ENCODE measurements around the gene COX10.
"Not testable (repeated sequence)": the region's sequence is repeated elsewhere in the genome, so short reads cannot be mapped to it uniquely, and the experiment has no call there.

Gene COX10

DNA sequence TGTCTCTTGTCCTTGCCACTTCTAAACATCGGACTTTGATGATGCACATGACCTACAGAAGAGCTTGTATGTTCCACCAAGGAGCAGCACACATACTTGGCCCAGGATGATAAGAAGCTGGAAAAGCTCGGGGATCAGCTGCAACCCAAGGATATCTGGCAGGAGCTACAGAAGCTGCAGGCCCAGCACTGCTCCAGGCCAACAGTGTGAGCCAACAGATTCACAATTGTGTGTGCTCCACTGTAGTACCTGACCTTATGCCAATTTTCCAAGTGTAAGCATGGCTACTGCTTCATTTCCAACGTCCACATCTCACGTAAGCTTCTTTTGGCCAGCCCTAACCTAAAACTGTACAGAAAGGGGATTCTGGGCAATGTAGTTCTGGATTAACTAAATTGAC lies 83.4 kb downstream of the COX10 start:
- no peaks in the 10 kb centered on the region for H3K9me3 ChIP-seq (ENCODE audit: insufficient read depth, low read length)
- no peak for DNase-seq (ENCODE audit: low read depth, low spot score)
- no peak overlapping the region for H3K9ac ChIP-seq (ENCODE audit: insufficient read length, low read depth)
- H3K36me3 ChIP-seq (ENCODE audit: insufficient read depth, insufficient read length, low read length), result no peaks in the 10 kb centered on the region
- H3K4me3 ChIP-seq (ENCODE audit: insufficient read length, low read depth), result no peak overlapping the region
- H3K4me1 ChIP-seq (ENCODE audit: insufficient read depth, insufficient read length), result no peaks in the 10 kb centered on the region
- H3K27me3 ChIP-seq (ENCODE audit: insufficient read depth, insufficient read length), result no peaks in the 10 kb centered on the region
- TF ChIP-seq ZNF274 (IDR thresholded peaks at IDR 0.05; ENCODE audit: low read depth, low read length) (no peak), YY1 (IDR thresholded peaks at IDR 0.05; ENCODE audit: insufficient read depth, insufficient read length) (no peak), SUZ12 (IDR thresholded peaks at IDR 0.05; ENCODE audit: extremely low read depth, insufficient read depth, insufficient read length) (no peak)

DNA sequence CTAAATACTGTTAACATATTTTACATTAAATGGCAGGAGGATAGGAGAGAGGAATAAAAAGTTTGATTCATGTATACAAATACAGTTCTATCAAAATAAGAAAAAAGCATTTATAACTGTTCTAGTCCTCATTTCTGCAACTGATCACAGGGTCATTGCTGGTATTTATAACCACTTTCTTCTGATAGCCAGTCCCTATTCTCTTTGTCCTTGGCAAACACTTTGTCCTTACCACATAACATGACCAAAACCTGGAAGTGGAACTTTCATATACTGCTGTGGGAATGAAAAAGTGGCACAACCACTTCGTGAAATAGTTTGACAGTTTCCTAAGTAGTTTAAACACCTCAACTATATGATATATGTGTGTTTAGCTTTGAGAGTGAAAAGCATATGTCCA lies 84.1 kb downstream of the COX10 start:
- Histone ChIP-seq H3K36me3 (ENCODE audit: insufficient read depth, insufficient read length, low read length) (no peaks in the 10 kb centered on the region), H3K9ac (ENCODE audit: insufficient read length, low read depth) (no peak overlapping the region), H3K27me3 (ENCODE audit: insufficient read depth, insufficient read length) (no peaks in the 10 kb centered on the region), H3K4me1 (ENCODE audit: insufficient read depth, insufficient read length) (no peaks in the 10 kb centered on the region), H3K4me3 (ENCODE audit: insufficient read length, low read depth) (no peak overlapping the region), H3K9me3 (ENCODE audit: insufficient read depth, low read length) (no peaks in the 10 kb centered on the region)
- DNase-seq (ENCODE audit: low read depth, low spot score), result no peak
- TF ChIP-seq SUZ12 (IDR thresholded peaks at IDR 0.05; ENCODE audit: extremely low read depth, insufficient read depth, insufficient read length) (no peak), YY1 (IDR thresholded peaks at IDR 0.05; ENCODE audit: insufficient read depth, insufficient read length) (no peak), ZNF274 (IDR thresholded peaks at IDR 0.05; ENCODE audit: low read depth, low read length) (no peak)

- Histone ChIP-seq H3K9ac (ENCODE audit: insufficient read length, low read depth) (no peak overlapping the region), H3K36me3 (ENCODE audit: insufficient read depth, insufficient read length, low read length) (no peaks in the 10 kb centered on the region), H3K27me3 (ENCODE audit: insufficient read depth, insufficient read length) (no peaks in the 10 kb centered on the region), H3K4me3 (ENCODE audit: insufficient read length, low read depth) (no peak overlapping the region), H3K4me1 (ENCODE audit: insufficient read depth, insufficient read length) (no peaks in the 10 kb centered on the region), H3K9me3 (ENCODE audit: insufficient read depth, low read length) (no peaks in the 10 kb centered on the region)
- TF ChIP-seq YY1 (IDR thresholded peaks at IDR 0.05; ENCODE audit: insufficient read depth, insufficient read length) (no peak), SUZ12 (IDR thresholded peaks at IDR 0.05; ENCODE audit: extremely low read depth, insufficient read depth, insufficient read length) (no peak), ZNF274 (IDR thresholded peaks at IDR 0.05; ENCODE audit: low read depth, low read length) (no peak)
- DNase-seq (ENCODE audit: low read depth, low spot score), result no peak
Observed at GRCh38 chr17:14156689-14157088, 87.4 kb downstream of the COX10 start.

DNA sequence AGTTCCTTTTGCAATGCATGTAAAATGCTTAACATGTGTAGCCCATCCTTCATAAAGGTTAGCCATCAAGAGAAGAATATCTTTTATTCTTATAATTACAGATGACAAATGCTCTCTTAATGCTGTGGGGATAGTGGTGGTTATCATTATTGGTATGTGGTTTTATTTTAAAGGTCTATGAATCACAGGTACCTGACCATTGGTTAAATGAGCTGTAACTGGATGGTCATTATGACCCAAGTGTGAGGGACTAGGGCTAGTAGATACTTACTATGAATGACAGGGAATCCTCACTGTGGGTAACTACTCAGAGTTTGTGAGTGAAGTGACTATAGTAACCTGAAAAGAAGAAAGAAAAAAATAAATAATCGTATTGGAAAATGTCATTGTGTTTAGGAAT lies 88.5 kb downstream of the COX10 start:
- Histone ChIP-seq H3K9me3 (ENCODE audit: insufficient read depth, low read length) (no peaks in the 10 kb centered on the region), H3K9ac (ENCODE audit: insufficient read length, low read depth) (no peak overlapping the region), H3K4me3 (ENCODE audit: insufficient read length, low read depth) (no peak overlapping the region), H3K27me3 (ENCODE audit: insufficient read depth, insufficient read length) (no peaks in the 10 kb centered on the region), H3K4me1 (ENCODE audit: insufficient read depth, insufficient read length) (no peaks in the 10 kb centered on the region), H3K36me3 (ENCODE audit: insufficient read depth, insufficient read length, low read length) (no peaks in the 10 kb centered on the region)
- TF ChIP-seq YY1 (IDR thresholded peaks at IDR 0.05; ENCODE audit: insufficient read depth, insufficient read length) (no peak), ZNF274 (IDR thresholded peaks at IDR 0.05; ENCODE audit: low read depth, low read length) (no peak), SUZ12 (IDR thresholded peaks at IDR 0.05; ENCODE audit: extremely low read depth, insufficient read depth, insufficient read length) (no peak)
- DNase-seq (ENCODE audit: low read depth, low spot score), result no peak

GRCh38 chr17:14158707-14159106 lies 89.4 kb downstream of the COX10 start:
- Histone ChIP-seq H3K4me1 (ENCODE audit: insufficient read depth, insufficient read length) (no peaks in the 10 kb centered on the region), H3K9ac (ENCODE audit: insufficient read length, low read depth) (no peak overlapping the region), H3K36me3 (ENCODE audit: insufficient read depth, insufficient read length, low read length) (no peaks in the 10 kb centered on the region), H3K27me3 (ENCODE audit: insufficient read depth, insufficient read length) (no peaks in the 10 kb centered on the region), H3K4me3 (ENCODE audit: insufficient read length, low read depth) (no peak overlapping the region), H3K9me3 (ENCODE audit: insufficient read depth, low read length) (no peaks in the 10 kb centered on the region)
- no peak for TF ChIP-seq ZNF274 (IDR thresholded peaks at IDR 0.05; ENCODE audit: low read depth, low read length)
- TF ChIP-seq SUZ12 (IDR thresholded peaks at IDR 0.05; ENCODE audit: extremely low read depth, insufficient read depth, insufficient read length), result no peak
- TF ChIP-seq YY1 (IDR thresholded peaks at IDR 0.05; ENCODE audit: insufficient read depth, insufficient read length), result no peak
- DNase-seq (ENCODE audit: low read depth, low spot score), result no peak

GRCh38 chr17:14161419-14161818 lies 92.1 kb downstream of the COX10 start:
- no peaks in the 10 kb centered on the region for H3K27me3 ChIP-seq (ENCODE audit: insufficient read depth, insufficient read length)
- H3K36me3 ChIP-seq (ENCODE audit: insufficient read depth, insufficient read length, low read length), result no peaks in the 10 kb centered on the region

DNA sequence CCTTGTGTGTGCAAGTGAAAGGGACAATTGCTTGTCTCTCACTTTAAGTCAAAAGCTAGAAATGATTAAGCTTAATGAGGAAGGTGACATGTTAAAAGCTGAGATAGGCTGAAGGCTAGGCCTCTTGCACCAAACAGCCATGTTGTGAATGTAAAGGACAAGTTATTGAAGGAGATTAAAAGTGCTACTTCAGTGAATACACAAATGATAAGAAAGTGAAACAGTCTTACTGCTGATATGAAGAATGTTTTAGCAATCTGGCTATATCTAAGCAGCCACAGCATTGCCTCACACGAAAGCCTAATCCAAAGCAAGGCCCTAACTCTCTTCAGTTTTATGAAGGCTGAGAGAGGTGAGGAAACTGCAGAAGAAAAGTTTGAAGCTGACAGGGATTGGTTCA lies 96.3 kb downstream of the COX10 start:
- H3K4me1 ChIP-seq (ENCODE audit: insufficient read depth, insufficient read length), result no peaks in the 10 kb centered on the region
- H3K9me3 ChIP-seq (ENCODE audit: insufficient read depth, low read length), result no peaks in the 10 kb centered on the region; the same call in 1 of the 2 replicates
- H3K27me3 ChIP-seq (ENCODE audit: insufficient read depth, insufficient read length), result no peaks in the 10 kb centered on the region
- no peak overlapping the region for H3K9ac ChIP-seq (ENCODE audit: insufficient read length, low read depth)
- no peak for DNase-seq (ENCODE audit: low read depth, low spot score)
- no peak overlapping the region for H3K4me3 ChIP-seq (ENCODE audit: insufficient read length, low read depth)
- TF ChIP-seq YY1 (IDR thresholded peaks at IDR 0.05; ENCODE audit: insufficient read depth, insufficient read length), result no peak
- TF ChIP-seq ZNF274 (IDR thresholded peaks at IDR 0.05; ENCODE audit: low read depth, low read length), result no peak
- no peak for TF ChIP-seq SUZ12 (IDR thresholded peaks at IDR 0.05; ENCODE audit: extremely low read depth, insufficient read depth, insufficient read length)
- no peaks in the 10 kb centered on the region for H3K36me3 ChIP-seq (ENCODE audit: insufficient read depth, insufficient read length, low read length)

More at GRCh38 chr17:14161419-14161818, 92.1 kb downstream of the COX10 start:
- DNase-seq (ENCODE audit: low read depth, low spot score), result no peak
- Histone ChIP-seq H3K9ac (ENCODE audit: insufficient read length, low read depth) (no peak overlapping the region), H3K4me3 (ENCODE audit: insufficient read length, low read depth) (no peak overlapping the region), H3K4me1 (ENCODE audit: insufficient read depth, insufficient read length) (no peaks in the 10 kb centered on the region), H3K9me3 (ENCODE audit: insufficient read depth, low read length) (no peaks in the 10 kb centered on the region)
- TF ChIP-seq YY1 (IDR thresholded peaks at IDR 0.05; ENCODE audit: insufficient read depth, insufficient read length), result no peak
- TF ChIP-seq ZNF274 (IDR thresholded peaks at IDR 0.05; ENCODE audit: low read depth, low read length), result no peak
- no peak for TF ChIP-seq SUZ12 (IDR thresholded peaks at IDR 0.05; ENCODE audit: extremely low read depth, insufficient read depth, insufficient read length)

DNA sequence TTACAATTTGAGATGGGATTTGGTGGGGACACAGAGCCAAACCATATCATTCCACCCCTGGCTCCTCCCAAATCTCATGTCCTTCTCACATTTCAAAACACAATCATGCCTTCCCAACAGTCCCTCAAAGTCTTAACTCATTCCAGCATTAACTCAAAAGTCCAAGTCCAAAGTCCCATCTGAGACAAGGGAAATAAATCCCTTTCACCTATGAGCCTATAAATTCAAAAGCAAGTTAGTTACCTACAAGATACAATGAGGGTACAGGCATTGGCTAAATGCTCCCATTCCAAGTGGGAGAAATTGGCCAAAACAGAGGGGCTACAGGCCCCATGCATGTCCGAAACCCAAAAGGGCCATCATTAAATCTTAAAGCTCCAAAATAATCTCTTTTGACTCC lies 98.5 kb downstream of the COX10 start:
- not testable (repeated sequence) for H3K9me3 ChIP-seq (ENCODE audit: insufficient read depth, low read length); H3K27me3 ChIP-seq (ENCODE audit: insufficient read depth, insufficient read length); H3K4me3 ChIP-seq (ENCODE audit: insufficient read length, low read depth); H3K9ac ChIP-seq (ENCODE audit: insufficient read length, low read depth); H3K36me3 ChIP-seq (ENCODE audit: insufficient read depth, insufficient read length, low read length); DNase-seq (ENCODE audit: low read depth, low spot score); H3K4me1 ChIP-seq (ENCODE audit: insufficient read depth, insufficient read length)

Measured in NT2/D1 (cell line).